Putamen (tissue), 1 donor: ENCODE measurements around the gene USP5.
A peak's percentile ranks its signal among the peaks of the same experiment; 100 is the strongest.

ENCODE experiments used
- DNase-seq: peaks from one replicate; pipeline ENCODE4 v3.0.0-alpha.2; 2016; ENCODE audit warnings: low spot score

Gene USP5

DNA sequence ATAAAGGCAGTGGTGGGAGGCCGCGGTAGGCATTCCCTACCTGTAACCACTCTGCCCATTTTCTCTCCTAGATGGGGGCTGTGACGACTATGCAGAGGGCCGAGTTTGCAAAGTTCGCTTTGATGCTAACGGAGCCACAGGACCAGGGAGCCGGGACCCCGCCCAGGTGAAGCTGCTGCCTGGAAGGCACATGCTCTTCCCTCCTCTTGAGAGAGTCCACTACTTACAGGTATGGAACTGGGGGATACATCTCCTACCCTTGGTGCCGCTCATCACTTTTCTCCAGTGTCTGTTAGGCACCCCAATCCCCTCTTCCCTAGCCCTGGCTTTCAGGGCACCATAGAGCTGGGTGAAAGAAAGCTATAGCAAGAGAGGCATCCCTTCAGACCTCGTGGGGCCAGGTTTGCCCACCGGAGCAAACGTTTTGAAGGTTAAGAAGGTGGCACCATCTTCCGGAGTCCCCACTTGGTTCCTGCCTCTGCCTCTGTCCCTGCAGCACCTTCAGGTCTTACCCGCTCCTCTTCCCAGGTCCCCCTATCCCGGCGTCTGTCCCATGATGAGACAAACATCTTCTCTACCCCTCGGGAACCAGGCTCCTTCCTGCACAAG lies 25.7 kb upstream of the USP5 start:
- no peak for DNase-seq

DNA sequence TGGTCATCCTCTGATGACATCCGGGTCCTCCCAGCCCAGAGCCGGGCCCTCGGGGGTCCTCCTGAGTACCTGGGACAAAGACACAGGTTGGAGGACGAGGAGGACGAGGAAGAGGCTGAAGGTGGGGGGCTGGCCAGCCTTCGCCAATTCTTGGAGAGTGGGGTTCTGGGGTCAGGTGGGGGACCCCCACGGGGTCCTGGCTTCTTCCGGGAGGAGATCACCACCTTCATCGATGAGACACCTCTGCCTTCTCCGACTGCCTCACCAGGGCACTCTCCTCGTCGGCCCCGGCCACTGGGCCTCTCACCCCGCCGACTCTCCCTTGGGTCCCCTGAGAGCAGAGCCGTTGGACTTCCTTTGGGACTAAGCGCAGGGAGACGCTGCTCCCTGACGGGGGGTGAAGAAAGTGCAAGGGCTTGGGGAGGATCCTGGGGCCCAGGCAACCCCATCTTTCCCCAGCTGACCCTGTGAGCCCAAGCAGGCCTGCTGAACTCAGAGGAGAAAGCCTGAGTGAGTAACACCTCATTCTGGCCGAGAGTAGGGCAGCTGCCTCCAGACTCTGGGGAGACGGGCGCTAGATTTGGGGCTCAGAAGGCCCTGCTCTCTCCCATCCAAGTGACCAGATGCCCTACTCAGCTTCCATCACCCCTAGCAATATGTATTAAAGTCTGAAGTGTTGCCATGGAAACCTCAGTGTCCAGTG lies 25.1 kb upstream of the USP5 start:
- no peak for DNase-seq

DNA sequence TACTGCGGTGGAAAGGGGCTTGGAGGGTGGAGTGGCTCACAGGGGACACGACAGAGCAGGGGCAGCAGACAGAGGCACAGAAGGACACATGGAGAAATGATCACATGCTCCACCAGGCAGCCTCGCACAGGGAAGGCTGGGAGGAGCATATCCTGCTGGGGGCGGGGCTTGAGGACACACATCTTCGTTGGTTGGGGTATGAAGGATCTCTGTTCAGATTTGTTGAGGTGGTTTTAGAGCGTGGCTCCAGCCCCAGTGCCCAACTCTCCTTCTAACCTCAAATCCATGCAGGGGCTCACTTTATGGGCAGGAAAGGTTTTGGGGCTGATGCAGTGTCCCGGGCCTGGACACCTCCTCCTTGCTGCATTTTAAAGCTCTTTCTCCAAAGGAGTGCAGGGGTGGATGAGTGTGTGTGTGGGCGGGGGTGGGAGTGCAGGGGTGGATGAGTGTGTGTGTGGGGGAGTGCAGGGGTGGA lies 24.5 kb upstream of the USP5 start:
- DNase-seq = peak; percentile 65

DNA sequence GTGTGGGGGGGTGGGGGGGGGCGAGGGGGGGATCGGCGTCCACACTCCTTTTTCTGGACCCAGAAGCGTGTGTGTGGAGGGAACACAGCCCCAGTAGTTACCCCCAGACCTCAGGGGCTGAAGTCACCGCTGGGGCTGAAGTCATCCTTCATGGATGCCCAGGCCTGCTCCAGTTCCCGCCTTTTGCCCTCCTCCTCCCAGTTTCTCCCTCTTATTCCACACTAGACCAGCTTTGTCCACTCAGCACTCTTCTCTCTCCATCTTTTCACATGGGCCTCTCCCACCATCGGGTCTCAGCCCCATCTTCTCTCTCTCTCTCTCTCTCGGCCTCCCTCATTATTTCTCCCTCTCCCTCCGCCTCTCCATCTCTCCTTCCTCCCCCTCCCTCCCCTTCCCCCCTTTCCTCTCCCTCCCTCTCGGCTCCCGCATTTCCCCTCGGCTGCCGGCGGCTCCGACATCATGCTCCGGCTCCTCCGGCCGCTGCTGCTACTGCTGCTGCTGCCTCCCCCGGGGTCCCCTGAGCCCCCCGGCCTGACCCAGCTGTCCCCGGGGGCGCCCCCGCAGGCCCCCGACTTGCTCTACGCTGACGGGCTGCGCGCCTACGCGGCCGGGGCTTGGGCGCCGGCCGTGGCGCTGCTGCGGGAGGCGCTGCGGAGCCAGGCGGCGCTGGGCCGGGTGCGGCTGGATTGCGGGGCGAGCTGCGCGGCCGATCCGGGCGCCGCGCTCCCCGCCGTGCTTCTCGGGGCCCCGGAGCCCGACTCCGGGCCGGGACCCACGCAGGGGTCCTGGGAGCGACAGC lies 23.8 kb upstream of the USP5 start, which contains the start of gene P3H3:
Gene P3H3 (plus strand): TSS at position 426 of the 799 bp plus-strand sequence. CDS start 34 bp downstream, at position 460.
- DNase-seq = peak; percentile 39

DNA sequence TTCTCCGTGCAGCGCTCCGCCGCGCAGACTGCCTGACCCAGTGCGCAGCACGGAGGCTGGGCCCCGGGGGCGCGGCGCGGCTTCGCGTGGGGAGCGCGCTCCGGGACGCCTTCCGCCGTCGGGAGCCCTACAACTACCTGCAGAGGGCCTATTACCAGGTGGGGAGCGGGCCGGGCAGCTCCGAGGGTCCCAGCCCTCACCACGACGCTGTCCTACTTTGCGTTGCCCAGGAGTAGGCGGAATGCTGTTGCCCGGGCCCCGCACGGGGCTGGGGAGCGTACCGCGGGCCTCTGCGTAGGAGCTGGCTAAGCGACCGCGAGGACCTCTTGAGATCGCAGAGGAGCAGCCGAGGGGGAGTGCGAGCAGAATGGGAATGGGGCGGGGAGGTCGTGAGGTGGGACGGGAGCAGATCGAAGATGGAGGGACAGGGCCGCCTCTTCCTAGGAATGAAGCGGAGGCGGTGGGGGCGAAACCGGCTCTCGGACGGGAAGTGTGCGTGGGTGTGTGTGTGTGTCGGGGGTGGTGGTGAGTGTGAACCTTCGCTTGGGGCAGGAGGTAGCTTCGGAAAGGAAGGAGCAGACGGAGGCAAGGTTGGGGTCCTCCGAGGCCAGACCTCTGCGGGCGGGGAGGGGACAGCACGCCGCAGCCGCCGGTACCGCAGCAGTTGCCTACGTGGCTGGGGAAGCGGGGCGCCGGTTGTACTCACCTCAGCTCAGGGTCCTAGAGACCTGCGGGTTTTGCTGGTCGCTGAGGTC lies 23.0 kb upstream of the USP5 start:
- DNase-seq = no peak

DNA sequence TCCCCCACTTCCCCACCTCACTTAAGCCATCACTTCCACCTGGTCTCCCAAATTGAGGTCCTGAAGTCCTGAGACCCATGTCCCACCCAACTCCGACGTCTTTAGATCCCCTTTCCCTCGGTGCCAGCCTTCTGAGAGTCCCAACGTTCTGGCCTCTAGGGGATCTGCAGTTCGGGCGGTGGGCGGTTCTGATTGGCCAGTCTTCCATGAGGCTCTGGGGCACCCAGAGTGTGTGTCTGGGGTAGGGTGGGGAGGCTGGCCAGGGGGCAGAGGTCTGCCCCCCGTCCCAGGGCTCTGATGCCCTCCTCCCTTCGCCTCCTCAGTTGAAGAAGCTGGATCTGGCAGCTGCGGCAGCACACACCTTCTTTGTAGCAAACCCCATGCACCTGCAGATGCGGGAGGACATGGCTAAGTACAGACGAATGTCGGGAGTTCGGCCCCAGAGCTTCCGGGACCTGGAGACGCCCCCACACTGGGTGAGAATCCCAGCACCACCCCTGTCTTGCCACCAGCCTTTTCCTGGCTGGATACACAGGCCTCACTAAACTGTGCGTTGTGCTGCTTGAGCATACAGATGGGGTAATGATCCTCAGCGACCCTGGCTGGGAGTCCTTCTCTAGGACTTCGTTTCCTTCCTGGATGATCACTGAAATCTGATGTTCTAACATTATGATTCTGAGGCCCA lies 22.3 kb upstream of the USP5 start:
- no peak for DNase-seq

DNA sequence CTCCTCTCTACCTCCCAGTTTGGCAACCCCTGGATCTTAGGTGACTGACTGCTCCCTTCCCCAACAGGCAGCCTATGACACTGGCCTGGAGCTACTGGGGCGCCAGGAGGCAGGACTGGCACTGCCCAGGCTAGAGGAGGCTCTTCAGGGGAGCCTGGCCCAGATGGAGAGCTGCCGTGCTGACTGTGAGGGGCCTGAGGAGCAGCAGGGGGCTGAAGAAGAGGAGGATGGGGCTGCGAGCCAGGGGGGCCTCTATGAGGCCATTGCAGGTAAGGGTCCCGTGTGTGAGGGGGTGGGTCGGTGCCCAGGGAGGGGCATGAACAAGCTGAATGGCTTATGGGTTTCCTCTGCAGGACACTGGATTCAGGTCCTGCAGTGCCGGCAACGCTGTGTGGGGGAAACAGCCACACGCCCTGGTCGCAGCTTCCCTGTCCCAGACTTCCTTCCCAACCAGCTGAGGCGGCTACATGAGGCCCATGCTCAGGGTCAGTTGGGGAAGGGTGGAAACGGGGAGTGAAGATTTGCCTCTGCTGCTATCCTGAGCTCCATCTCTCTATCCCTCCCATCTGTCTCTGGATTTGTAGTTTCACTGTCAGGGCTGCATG lies 21.6 kb upstream of the USP5 start:
- no peak for DNase-seq

DNA sequence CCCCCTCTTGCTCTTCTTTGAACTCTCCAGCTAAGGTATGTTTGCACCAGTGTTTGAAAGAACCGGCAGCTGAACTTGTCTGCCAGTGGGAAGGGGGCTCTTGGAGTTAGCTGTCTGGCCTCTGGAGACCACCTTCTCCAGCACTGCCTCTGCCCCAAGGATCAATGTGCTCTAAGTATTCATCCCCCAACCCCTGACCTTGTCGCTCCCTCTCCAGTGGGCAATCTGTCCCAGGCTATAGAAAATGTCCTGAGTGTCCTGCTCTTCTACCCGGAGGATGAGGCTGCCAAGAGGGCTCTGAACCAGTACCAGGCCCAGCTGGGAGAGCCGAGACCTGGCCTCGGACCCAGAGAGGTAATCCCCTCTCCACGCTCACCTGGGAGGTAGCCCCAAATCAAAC lies 21.0 kb upstream of the USP5 start:
- no peak for DNase-seq

DNA sequence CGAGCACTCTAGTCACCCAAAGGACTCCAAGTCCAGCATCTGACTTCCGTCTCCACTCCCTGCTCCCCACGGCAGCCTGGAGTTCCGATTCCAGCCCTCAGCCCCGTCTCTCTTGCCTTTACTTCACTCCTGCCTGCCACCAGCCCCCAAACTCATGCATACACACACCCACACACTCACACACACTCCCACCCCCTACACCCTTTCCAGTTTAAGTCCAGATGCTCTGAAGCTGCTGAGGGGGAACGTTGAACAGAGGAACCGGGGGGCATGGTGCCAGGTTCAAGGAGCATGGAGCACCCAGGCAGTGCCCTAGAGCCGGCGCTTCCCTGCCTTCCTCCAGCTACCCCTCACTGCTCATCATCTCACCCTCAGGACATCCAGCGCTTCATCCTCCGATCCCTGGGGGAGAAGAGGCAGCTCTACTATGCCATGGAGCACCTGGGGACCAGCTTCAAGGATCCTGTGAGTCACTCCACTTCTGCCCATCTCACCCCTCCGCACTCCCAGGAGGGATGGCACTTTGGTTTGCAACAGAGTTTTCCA lies 20.4 kb upstream of the USP5 start:
- DNase-seq = no peak

DNA sequence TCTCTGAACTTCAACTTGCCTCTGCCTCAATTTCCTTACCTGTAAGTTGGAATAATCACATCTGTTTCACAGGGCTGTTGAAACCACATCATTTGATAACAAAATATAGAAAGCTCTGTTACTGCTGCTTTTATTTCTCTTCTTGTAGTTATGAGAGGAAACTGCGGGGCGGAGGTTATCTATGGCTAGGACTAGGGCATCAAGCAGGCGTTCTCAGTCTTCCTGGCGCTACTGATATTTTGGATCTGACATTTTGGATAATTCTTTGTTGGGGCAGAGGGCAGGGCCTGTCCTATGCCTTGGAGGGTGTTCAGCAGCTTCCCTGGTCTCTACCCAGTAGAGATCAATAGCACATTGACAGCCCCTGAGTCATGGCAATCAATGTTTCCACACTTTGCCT lies 19.8 kb upstream of the USP5 start:
- DNase-seq = no peak

DNA sequence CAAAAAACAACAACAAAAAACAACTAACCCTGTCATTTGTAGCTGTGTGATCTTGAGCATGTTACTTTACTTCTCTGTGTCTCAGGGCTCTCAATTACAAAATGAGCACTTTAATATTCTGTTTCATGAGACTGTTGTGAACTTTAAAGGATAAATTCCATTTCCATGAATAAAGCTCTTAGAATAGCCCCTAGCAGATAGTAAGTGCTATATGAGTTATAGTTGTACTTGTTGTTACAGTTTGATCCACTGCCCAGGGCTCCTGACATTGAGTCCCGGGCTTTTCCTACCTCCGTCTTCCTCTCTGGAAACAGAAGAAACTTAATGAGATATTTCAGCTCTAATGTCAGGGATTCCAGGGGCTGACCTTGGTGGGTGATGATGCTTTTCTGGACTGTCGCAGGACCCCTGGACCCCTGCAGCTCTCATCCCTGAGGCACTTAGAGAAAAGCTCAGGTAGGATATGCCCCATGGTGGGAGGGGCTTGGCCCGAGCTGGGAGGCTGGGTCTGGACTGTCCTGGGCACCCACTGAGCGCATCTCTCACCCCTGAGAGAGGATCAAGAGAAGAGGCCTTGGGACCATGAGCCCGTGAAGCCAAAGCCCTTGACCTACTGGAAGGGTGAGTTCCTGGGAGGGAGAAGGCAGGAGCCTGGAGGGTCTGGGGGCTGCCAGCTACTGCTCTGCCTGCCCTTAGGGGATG lies 18.6 kb upstream of the USP5 start:
- DNase-seq = no peak

DNA sequence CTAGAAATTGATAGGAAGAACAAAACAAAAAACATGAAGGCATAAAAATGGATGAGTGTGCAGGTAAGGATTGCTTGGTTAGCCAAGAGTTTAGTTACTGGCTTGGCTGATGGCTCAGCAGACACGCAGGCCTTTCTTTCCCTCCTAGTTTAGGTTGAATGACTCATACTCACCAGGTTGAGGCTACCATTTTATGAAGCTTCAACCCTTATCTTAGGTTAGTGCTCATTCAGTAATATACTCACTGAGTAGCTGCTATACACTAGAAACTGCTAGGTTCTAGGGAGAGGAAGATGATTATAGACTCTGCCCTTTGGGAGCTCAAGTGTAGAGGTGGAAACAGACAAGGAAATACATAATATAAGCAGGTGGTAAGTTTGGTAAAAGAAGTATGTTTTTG lies 17.7 kb upstream of the USP5 start:
- no peak for DNase-seq

DNA sequence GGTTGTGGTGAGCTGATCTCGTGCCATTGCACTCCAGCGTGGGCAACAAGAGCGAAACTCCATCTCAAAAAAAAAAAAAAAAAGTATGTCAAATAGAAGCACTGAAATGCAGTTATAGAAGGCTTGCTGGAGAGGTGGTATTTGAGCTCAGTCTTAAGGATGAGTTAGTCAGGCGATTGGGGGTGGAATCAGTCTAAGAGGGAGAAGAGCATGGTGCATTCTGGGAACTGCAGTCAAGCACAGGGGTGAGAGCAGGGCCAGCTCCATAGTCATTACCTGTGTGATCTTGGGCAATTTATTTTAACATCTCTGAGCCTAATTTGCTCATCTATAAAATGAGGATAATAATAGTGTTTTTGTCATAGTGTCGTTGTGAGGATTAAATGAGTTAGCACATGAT lies 17.1 kb upstream of the USP5 start:
- DNase-seq = peak; percentile 78

DNA sequence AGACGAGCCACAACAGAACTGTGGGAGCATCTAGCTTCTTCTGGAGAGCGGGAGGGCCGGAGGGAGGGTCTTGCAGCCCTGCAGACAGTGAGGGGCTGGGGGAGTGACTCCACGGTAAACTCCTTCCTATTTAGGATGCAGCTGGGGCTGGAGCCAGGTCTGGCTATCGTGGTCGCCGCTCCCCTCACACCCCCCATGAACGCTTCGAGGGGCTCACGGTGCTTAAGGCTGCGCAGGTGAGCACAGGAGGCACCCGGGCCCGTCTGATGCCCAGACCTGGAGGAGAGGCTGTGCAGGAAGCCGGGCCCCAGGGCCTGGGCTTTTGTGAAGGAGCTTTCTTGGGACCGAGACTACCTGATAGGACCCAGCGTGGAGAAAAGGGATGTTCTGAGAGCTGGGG lies 15.1 kb upstream of the USP5 start:
- DNase-seq = no peak

DNA sequence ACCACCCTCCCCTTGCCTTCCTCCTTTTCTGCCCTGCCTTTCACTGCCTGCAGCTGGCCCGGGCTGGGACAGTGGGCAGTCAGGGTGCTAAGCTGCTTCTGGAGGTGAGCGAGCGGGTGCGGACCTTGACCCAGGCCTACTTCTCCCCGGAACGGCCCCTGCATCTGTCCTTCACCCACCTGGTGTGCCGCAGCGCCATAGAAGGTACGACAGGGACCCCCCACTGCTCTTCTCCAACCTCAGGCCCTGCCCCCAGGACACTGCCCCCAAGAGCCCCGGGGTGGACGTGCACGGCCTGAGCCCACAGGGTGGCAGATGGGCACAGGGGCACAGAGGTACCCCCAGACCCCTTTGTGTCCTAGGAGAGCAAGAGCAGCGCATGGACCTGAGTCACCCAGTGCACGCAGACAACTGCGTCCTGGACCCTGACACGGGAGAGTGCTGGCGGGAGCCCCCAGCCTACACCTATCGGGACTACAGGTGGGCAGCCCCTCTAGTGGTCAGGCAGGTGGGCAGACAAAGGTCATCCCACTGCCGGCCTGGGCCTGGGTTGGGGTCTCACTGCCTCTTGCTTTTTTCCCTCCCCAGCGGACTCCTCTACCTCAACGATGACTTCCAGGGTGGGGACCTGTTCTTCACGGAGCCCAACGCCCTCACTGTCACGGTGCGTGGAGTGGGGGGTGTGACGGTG lies 14.4 kb upstream of the USP5 start:
- DNase-seq = no peak

DNA sequence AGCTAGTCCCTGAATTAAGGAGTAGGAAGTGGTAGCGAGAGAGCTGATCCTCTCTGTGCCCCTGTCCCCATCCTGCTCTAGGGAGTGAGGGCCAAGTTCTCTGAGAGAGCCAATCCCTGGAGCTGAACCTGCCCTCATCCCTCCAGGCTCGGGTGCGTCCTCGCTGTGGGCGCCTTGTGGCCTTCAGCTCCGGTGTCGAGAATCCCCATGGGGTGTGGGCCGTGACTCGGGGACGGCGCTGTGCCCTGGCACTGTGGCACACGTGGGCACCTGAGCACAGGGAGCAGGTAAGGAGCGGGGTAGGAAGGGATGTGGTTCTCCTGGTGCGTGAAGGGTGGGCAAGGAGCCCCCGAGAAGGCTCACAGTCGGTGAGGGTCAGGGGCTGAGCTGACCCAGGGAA lies 13.1 kb upstream of the USP5 start:
- no peak for DNase-seq

DNA sequence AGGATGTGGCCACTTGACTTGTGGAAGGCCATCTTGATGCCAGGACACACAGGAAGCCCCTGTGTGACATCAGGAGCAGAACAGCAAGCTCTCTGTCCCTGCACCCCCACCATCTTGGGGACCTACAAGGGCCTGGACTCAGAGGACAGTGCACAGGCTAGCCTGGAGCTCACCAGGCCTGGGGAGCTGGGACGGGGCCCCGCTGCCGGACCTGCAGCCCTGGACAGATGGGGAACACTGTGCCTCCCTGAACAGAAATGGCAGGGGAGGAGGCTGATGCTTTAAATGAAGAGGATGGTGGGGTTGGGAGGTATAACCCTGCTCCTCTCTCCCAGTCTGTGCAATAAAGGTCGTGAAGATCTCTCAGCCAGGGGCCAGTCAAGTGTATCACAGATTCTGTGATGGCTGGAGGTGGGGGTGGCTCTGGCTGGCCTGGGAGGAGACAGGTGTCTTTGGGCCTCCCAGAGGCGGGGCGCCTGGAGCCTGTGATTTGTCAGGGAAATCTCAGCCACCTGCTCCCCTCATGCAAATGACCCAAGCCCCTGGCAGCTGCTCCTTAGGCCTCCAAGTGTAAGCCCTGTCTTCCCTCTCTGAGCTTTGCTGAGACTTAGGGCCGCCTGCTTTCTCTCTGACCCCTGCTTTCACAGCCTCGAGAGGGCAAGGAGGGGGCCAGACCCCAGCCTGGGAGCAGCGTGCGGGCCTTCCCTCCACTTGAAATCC lies 12.3 kb upstream of the USP5 start:
- DNase-seq = no peak

DNA sequence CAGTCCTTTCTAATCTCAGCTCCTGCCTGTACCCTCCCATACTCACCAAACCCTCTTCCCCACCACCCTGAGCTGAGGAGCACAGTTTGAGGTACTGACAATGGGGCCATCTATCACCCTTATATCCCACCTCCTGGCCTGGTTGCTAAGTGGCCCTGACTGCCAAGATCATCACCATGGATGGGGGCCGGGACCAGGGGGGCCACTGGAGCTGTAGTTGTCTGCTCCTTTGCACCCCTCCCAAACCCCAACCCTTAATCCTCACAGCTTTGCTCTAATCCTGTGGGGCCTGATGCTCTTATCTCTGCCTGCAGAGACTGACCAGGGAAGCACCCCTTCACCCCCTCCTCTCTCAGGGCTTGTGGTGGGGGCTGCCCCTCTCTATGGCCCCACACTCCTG lies 11.6 kb upstream of the USP5 start:
- DNase-seq = no peak
